ENCODE results near the gene LPP. TPM values are rescaled to one million over a fixed set of nuclear protein-coding genes. Genes with fewer than 3 reads are reported as not detected.

The LPP gene
- total and polyA plus RNA-seq, 9 of the 15 experiments (the other 6 are each of a cell fraction or from before 2014, with no cell fraction given): 0.07 to 0.18 TPM; not detected in 7

DNA sequence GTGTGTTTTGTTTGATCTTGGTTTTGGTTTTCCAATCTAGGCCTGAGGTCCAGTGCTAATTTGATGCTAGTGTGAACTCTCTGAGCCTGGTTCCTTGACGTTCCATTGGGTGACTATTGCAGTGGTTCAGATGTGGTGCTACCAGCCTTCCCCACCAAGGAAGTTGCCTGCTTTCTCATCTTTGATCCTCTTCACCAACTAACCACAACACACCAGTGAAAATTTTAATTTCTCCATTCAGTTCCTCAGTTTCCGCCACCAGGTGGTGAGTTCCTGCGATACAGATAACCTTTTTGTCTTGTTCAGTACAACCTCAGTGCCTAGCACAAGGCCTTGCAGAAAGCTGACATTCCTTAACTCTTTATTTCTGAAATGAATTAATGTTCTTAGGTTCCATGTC is 680.4 kb downstream of the LPP start:
- Histone ChIP-seq H3K9me1 (ENCODE audit: control insufficient read depth, insufficient read depth, low read length) (no peaks in the 10 kb centered on the region), H3K27me3 (ENCODE audit: control insufficient read depth in 2 of 2, insufficient read depth in 2 of 2, low read length in 2 of 2) (no peaks in the 10 kb centered on the region), H3K9me3 (replicated peaks; ENCODE audit: control insufficient read depth, insufficient read depth, low read depth, low read length) (no peaks in the 10 kb centered on the region), H3K4me3 (no peak overlapping the region), H3K79me2 (ENCODE audit: control insufficient read depth, insufficient read depth, low read length) (no peaks in the 10 kb centered on the region), H4K20me1 (replicated peaks; ENCODE audit: control insufficient read depth, insufficient read depth, low read length) (no peaks in the 10 kb centered on the region), H2AFZ (ENCODE audit: low read depth, low read length) (no peak overlapping the region), H3K4me1 (replicated peaks in 1 of 2; ENCODE audit: control insufficient read depth in 2 of 2, insufficient read depth in 2 of 2, low read length in 2 of 2) (no peaks in the 10 kb centered on the region), H3K27ac (ENCODE audit: extremely low read depth, low read depth, low read length) (no peak overlapping the region), H3K4me2 (ENCODE audit: insufficient read depth, low read length) (no peak overlapping the region), H3K9ac (ENCODE audit: insufficient read depth in 1 of 2, low read depth in 2 of 2, low read length in 2 of 2) (no peak overlapping the region), H3K36me3 (ENCODE audit: control insufficient read depth, insufficient read depth, low read length) (no peaks in the 10 kb centered on the region)
- in situ Hi-C loops (cut with MboI) (no loop called here), intact Hi-C loops (cut with micrococcal nuclease) (no loop called here)
- POLR2A ChIA-PET: no interaction called here
- TF ChIP-seq CBX2 (IDR thresholded peaks at IDR 0.05; ENCODE audit: insufficient read depth, low read length, poor library complexity, severe bottlenecking): no peak
- TF ChIP-seq ZNF561 (CRISPR knock-in tag; conservative IDR thresholded peaks at IDR 0.05): no peak
- no peak for TF ChIP-seq ZNF354B (CRISPR knock-in tag; IDR thresholded peaks at IDR 0.05)
- no peak for TF ChIP-seq NCOA4 (IDR thresholded peaks at IDR 0.05; ENCODE audit: partially characterized antibody)
- DNase-seq (ENCODE audit: extremely low read depth in 1 of 4, low spot score in 3 of 4) (no peak), FAIRE-seq (no peak), ATAC-seq (no peak)
- WGBS (ENCODE audit: insufficient coverage, low coverage, missing lambda C conversion rate): 0% methylated on average over 3 of the region's 3 CpGs
- BruUV-seq (replicated peaks): no TSS peak
- CTCF ChIA-PET (ENCODE audit: low intra/inter-chr PET ratio): no interaction called here

- TF ChIP-seq HMG20A (CRISPR knock-in tag; conservative IDR thresholded peaks at IDR 0.05) (no peak), ZNF785 (CRISPR knock-in tag; IDR thresholded peaks at IDR 0.05) (no peak), MBD2 (IDR thresholded peaks at IDR 0.05; ENCODE audit: borderline replicate concordance, low read depth) (no peak), CEBPG (CRISPR knock-in tag; IDR thresholded peaks at IDR 0.05) (no peak), CEBPG (tag; conservative IDR thresholded peaks at IDR 0.05 in 1 of 2, IDR thresholded peaks at IDR 0.05 in 1 of 2) (no peak), CREBBP (IDR thresholded peaks at IDR 0.05; ENCODE audit: low read depth, low read length) (no peak)
- no peak for DNase-seq (ENCODE audit: extremely low read depth in 1 of 4, low spot score in 3 of 4)
- intact Hi-C loops (cut with micrococcal nuclease) (no loop called here), in situ Hi-C loops (cut with MboI) (no loop called here)
- no peaks in the 10 kb centered on the region for H3K79me2 ChIP-seq (ENCODE audit: control insufficient read depth, insufficient read depth, low read length)
- H3K4me2 ChIP-seq (ENCODE audit: insufficient read depth, low read length): no peak overlapping the region
- no peaks in the 10 kb centered on the region for H4K20me1 ChIP-seq (replicated peaks; ENCODE audit: control insufficient read depth, insufficient read depth, low read length)
- no peaks in the 10 kb centered on the region for H3K36me3 ChIP-seq (ENCODE audit: control insufficient read depth, insufficient read depth, low read length)
- BruUV-seq (replicated peaks): no TSS peak
- ChIA-PET CTCF (ENCODE audit: low intra/inter-chr PET ratio) (no interaction called here), POLR2A (interaction anchor here (0.7 kb wide), 1 partner anchor 42 kb away, joined by 3 read pairs; no protein-coding TSS in a partner anchor)
- no peak for FAIRE-seq
- no peaks in the 10 kb centered on the region for H3K9me3 ChIP-seq (replicated peaks; ENCODE audit: control insufficient read depth, insufficient read depth, low read depth, low read length)
- no peak overlapping the region for H3K27ac ChIP-seq (ENCODE audit: extremely low read depth, low read depth, low read length)
- ATAC-seq: no peak
- no peaks in the 10 kb centered on the region for H3K4me1 ChIP-seq (replicated peaks in 1 of 2; ENCODE audit: control insufficient read depth in 2 of 2, insufficient read depth in 2 of 2, low read length in 2 of 2)
- 2% methylated on average over 8 of the region's 8 CpGs for WGBS (ENCODE audit: insufficient coverage, low coverage, missing lambda C conversion rate)
- no peak overlapping the region for H3K9ac ChIP-seq (ENCODE audit: insufficient read depth in 1 of 2, low read depth in 2 of 2, low read length in 2 of 2)
- H3K9me1 ChIP-seq (ENCODE audit: control insufficient read depth, insufficient read depth, low read length): no peaks in the 10 kb centered on the region
- no peak overlapping the region for H3K4me3 ChIP-seq
- H3K27me3 ChIP-seq (ENCODE audit: control insufficient read depth in 2 of 2, insufficient read depth in 2 of 2, low read length in 2 of 2): no peaks in the 10 kb centered on the region
- no peak overlapping the region for H2AFZ ChIP-seq (ENCODE audit: low read depth, low read length)
These were observed 685.3 kb downstream of the LPP start for GRCh38 chr3:188839187-188839695.

Data from K562 (cell line).